GM19395 (cell line): Measurements from ENCODE around the gene UEVLD.
"Not testable (repeated sequence)": the region's sequence is repeated elsewhere in the genome, so short reads cannot be mapped to it uniquely, and the experiment has no call there.

Experiments used
- ATAC-seq: cut with Tn5 transposase; IDR thresholded peaks from one replicate; pipeline ENCODE4 v1.9.1; 2021; ENCODE audit warnings: mild to moderate bottlenecking, moderate library complexity; ENCODE audit not compliant: unreplicated experiment

The UEVLD gene

DNA sequence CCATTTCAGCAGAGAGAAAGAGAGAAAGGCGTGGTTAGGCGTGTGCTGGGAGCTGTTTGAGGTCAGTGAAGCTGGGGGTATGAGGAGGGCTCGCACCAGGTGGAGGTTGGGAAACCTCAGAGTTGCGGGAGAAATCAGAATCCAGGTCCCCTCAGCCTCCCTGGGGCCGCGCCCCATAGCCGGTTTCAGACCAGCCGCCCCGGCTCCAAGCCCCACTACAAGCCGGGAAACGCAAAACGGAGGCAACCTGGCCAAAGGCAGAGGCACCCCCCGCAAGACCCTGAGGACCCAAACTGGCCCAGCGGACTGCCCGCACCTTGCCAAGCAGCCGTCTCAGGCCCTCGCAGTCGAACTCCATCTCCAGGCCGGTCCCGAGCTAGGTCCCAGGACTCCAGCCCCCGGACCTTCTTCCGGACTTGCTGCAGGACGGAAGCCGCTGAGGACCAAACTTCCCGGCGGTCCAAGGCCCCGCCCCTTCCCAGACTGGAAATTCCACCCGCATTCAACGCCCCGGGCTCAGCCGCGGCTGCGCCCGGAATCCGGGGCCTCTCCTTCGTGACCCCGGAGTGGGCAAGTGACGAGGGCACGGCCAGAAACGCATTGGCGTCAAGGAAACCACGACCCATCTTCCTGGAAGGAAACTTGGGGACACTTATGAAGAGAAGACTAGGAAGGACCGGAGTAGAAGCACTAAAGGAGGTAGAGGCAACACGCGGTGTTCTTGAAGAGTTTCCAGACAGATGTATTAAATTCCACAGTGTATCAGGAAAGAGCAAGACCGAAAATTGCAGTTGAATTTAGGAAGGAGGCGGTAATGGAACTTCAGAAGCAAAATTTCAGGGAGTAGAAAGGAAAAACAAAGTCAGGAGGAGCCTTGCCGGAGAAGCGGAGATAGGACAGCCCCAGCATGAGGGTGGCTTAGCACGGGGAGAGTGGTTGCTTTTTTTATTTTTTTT, at the start of gene UEVLD:
Gene UEVLD (minus strand): TSS at position 438 of the 956 bp plus-strand sequence. CDS start 80 bp downstream, at position 358.
- ATAC-seq, result peak; percentile 58

DNA sequence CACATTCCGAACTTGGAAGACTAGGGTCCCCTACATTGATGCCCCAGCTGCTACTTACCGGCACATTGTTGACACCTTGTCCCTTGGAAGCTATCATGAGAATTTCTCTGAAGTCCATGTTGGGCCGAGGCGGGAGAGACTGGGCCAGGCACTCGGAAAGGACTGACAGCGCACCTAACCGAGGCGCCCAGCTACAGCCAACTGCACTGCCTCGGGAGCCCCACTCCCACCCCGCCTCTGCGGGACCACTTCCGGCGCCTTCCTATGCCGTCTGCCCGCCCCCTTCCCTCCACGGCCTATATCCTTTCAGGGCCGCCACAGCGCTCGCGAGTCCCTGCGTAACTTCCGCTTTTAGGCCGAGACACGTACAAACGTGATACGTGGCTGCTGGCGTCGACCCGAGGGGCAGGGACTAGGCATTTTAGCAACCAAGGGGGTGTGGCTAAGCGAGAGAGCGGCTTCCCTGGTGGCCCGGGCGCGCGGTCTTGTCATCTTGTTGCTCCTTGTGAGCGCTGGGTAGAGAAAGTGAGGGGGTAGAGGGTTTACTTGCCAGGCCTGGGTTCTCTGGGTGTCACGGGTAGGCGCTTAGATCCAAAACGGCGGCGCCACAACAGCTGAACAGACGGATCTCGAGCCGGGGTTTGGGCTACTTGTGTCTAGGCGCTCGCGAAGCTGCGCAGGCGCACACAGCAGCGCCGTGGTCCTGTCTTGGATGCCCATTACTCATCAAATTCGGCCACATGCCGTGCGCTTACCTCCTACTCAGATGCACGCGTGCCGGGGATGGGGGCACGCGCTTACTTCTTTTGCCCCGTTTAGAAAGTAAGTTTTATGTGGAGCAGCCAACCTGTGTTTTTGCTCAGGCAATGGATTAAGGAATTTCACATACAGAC, 45.9 kb upstream of the UEVLD start, which contains the start of gene SPTY2D1:
Gene SPTY2D1 (minus strand): TSS at position 203 of the 893 bp plus-strand sequence. CDS start 85 bp downstream, at position 118.
- ATAC-seq, result peak; percentile 98

DNA sequence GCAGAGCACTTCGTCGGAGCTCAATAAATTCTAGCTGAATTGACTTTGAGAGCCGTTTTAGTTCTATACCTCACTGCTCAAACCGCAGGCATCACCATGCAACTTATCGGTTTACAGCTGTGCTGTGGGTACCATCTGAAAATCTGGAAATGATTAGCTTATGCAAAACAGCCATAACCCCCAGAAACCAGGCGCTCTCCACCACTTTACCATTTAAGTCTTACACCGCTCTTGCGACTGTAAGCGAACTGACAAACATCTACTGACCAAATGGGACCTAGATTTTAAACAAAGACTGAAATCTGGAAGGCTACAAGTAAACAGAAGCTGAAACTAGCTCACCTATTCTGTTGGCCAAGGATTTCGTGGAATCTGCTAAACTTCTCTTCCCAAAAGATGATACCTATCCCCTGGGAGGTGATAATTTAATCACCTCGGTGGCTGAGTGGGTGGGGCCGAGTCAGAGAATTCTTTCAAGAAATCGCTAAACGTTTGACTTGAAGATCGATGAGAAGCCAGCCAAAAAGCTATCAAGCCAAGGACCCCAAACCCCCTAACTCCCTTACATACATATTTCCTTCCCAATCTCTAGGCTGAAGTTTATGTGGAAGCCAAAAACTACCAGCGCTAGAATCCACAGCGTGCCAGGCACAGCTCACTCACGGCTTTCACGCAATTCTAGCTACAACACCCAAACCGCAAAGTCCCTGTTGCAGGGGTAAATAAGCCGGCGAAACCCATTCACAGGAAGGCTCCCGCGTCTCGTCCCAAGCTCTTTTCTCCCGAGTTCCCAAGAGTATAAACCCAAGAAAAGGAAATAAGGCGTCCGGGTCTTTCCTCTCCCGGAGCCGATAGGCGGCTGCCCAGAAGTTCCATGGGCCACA, 45.0 kb upstream of the UEVLD start:
- peak; percentile 56 for ATAC-seq

DNA sequence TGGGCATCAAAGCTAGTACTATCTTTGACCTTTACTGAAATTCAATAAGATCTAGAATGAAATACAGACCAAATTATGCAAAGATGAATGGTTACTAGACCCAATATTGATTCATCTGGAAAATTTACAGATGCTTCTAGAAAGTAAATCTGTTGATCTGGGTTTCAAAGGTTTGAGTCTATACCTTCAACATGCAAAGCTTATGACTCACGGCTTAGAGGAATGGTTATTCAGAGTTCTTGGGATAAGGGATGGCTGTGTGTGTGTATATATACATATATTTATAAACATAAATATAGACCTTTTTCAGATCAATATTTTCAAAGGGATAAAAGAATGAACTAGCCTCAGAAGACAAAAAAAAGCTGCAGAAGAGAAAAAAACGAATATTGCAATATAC, 44.3 kb upstream of the UEVLD start:
- no peak for ATAC-seq

GRCh38 chr11:18624161-18624560, 35.6 kb upstream of the UEVLD start:
- ATAC-seq, result no peak

- no peak for ATAC-seq
These were observed 35.2 kb upstream of the UEVLD start for GRCh38 chr11:18623707-18624106.

GRCh38 chr11:18618342-18619025, 29.9 kb upstream of the UEVLD start:
- no peak for ATAC-seq

- ATAC-seq, result no peak
These were observed 29.3 kb upstream of the UEVLD start for GRCh38 chr11:18617688-18618341.

DNA sequence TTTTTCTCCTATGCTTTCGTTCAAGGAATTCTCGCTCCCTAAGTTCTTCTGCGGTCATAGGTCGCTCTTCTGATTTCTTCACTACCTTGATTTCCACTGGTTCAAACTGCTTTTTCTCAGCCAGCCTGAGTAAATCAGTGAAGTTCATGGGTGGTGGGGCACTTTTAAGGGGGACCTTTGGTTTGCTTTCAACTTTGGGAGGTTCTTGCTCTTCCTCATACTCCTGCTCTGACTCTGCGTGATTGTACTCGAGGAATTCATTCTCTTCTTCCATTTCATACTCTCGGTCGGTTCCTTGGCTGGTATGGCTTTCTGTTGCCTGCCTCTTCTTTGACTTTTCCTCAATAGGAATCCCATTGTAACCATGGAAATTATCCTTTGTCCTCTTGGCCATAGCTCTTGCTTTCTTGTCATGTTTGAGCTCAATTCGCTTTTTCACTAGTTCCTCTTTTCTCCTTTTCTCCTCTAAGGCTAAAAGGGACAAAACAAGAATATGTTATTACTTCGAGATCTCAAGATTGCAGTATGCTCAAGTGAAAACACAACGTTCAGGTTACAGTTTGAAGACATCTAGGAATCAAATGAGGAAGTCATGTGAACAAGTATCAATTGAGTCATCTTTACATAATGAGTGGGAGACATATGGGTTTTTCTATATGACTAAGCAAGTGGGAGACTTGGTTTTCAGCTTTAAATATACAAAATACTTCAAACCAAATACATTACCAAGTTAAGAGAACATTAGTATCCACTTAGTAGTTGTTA, 27.3 kb upstream of the UEVLD start:
- ATAC-seq, result peak; percentile 92

DNA sequence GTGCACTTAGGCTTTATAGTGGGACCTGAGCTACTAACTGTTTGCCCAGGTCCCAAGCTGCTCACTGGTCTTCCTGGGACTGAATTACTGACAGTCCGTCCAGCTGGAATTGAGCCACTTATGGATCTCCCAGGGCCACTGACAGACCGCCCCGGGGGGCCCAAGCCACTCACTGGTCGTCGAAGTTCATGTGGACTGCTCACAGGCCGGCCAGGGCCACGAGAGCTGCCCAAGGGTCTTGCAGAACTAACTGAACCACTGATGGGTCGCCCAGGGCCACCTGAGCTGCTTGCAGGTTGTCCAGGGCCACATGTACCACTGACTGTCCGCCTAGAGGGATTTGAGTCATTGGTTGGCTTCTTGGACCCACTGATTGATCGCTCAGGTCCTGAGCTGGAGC, 26.1 kb upstream of the UEVLD start:
- no peak for ATAC-seq

- ATAC-seq, result no peak
These were observed 23.9 kb upstream of the UEVLD start for GRCh38 chr11:18612394-18612793.

DNA sequence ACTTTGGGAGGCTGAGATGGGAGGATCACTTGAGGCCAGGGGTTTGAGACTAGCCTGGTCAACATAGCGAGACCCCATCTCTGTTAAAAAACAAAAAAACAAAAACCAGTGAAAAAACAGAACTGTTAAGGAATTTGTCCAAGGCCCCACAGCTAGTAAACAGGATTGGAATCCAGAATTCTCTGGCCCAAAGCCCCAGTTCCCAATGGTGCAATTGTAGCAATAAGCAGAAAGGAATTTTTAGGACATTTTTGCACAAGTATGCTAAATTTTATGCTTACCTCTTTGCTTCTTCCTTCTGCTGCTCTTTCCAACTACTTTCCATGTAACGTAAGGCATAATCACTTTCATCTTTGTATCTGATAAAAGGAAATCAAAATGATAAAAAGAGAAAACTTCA, 22.7 kb upstream of the UEVLD start:
- no peak for ATAC-seq

DNA sequence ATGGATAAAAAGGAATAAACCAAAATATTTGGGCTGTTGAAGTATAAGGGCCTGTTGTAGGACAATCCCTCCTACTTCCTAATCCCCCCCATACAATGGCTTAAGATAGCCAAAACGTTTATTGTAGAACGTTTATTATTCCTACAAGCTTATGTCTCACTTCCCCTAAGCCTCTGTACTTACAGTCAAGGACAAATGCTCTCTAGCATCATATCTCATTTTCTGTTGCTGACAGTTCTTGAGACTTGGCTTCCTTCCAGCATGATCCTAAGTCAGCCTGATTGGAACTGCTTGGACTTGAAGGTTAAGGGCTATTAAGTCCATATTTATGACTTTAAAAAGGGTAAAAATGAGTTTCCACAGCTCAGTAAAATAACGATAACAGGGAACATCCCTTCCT, 19.8 kb upstream of the UEVLD start:
- ATAC-seq, result no peak

DNA sequence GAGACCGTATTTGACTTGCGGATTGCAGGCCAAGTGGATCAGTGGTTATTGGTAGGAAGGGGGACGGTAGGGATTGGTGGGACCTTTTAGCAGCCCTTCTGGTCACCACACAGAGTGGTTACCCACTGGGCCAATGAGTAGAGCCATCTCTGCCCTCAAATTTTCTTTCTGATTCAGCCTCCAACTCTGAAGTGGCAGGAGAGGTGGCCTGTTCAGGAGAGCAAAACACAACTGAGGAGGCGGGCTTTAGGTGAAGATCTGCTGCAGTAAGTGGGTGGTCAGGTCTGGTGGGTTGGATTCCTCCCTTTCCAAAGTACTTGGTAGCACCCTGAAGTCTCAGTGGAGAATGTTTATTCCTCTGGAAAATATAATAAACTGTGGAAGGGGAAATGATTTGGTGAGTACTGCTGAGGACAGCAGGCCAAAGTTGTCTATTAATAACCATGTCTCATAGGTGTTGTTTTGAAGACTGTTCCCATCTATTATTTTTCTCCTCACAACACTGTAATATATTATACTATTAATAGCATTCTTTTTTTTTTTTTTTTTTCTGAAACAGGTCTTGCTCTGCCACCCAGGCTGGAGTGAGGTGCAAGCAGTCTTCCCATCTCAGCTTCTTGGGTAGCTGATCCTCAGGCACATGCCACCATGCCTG, 12.5 kb upstream of the UEVLD start:
- ATAC-seq, result no peak

GRCh38 chr11:18599739-18600230, 11.3 kb upstream of the UEVLD start, which contains the start of gene MISFA:
TSS of gene MISFA (plus strand) at chr11:18599789. CDS start at chr11:18599929, 140 bp downstream.
- no peak for ATAC-seq

- ATAC-seq, result no peak
These were observed 6.6 kb upstream of the UEVLD start for GRCh38 chr11:18594999-18595749.

DNA sequence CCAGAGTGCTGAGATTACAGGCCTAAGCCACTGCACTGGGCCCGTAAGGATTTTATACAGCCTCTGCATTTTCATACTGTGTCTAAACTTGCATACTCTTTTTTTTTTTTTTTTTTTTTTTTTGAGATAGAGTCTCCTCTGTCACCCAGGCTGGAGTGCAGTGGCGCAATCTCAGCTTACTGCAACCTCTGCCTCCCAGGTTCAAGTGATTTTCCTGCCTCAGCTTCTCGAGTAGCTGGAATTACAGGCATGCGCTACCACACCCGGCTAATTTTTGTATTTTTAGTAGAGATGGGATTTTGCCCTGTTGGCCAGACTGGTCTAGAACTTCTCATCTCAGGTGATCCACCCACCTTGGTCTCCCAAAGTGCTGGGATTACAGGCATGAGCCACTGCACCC, 5.6 kb upstream of the UEVLD start:
- not testable (repeated sequence) for ATAC-seq
